H9 (cell line): ENCODE measurements around the gene RABGAP1. TPM values are rescaled to one million over a fixed set of nuclear protein-coding genes. Genes with fewer than 3 reads are reported as not detected.

Experiments used
- DNase-seq: peaks from one replicate; pipeline ENCODE4 v3.0.0-alpha.2; 2017
- H2AFZ ChIP-seq: one replicate; pipeline ENCODE4 v1.6.1; 2013; ENCODE audit warnings: mild to moderate bottlenecking, low read length, control low read depth, moderate library complexity
- H2AK5ac ChIP-seq: 2 replicates; pipeline ENCODE4 v1.6.1; 2013; ENCODE audit warnings: low read length, control low read depth, mixed read lengths; ENCODE audit not compliant: insufficient read length
- H2BK120ac ChIP-seq: one replicate; pipeline ENCODE4 v1.6.1; 2013; ENCODE audit warnings: low read depth, mild to moderate bottlenecking, low read length, control low read depth, inconsistent platforms; ENCODE audit not compliant: poor library complexity, severe bottlenecking
- H2BK12ac ChIP-seq: 2 replicates; pipeline ENCODE4 v1.6.1; 2013; ENCODE audit warnings: low read length, control low read depth, mixed read lengths, low read depth; ENCODE audit not compliant: insufficient read length
- H2BK15ac ChIP-seq: 2 replicates; pipeline ENCODE4 v1.6.1; 2013; ENCODE audit warnings: low read depth, low read length, control low read depth
- H2BK20ac ChIP-seq: one replicate; pipeline ENCODE4 v1.6.1; 2013; ENCODE audit warnings: low read depth, mild to moderate bottlenecking, low read length, control low read depth, inconsistent platforms; ENCODE audit not compliant: poor library complexity, severe bottlenecking
- H2BK5ac ChIP-seq: 2 replicates; pipeline ENCODE4 v1.6.1; 2013; ENCODE audit warnings: low read length, control low read depth, mixed read lengths; ENCODE audit not compliant: insufficient read length
- H3K14ac ChIP-seq: 2 replicates; pipeline ENCODE4 v1.6.1; 2013; ENCODE audit warnings: low read length, control low read depth; ENCODE audit not compliant: insufficient read depth
- H3K18ac ChIP-seq: 2 replicates; pipeline ENCODE4 v1.6.1; 2013; ENCODE audit warnings: low read depth, mild to moderate bottlenecking, mixed read lengths, low read length, control low read depth; ENCODE audit not compliant: insufficient read length
- H3K23ac ChIP-seq: 2 replicates; pipeline ENCODE4 v1.6.1; 2013; ENCODE audit warnings: low read length, control low read depth, mixed read lengths, low read depth; ENCODE audit not compliant: insufficient read length
- H3K23me2 ChIP-seq: 2 replicates; pipeline ENCODE4 v1.6.1; 2013; ENCODE audit warnings: low read depth, mild to moderate bottlenecking, mixed read lengths, low read length, control low read depth; ENCODE audit not compliant: insufficient read length, poor library complexity, severe bottlenecking
- H3K27ac ChIP-seq: 2 replicates; pipeline ENCODE4 v1.5.1; 2013; ENCODE audit warnings: low read length, control low read depth, mixed read lengths, low read depth; ENCODE audit not compliant: insufficient read length
- H3K27me3 ChIP-seq: 2 replicates; pipeline ENCODE4 v1.6.1; 2013; ENCODE audit warnings: low read length, control low read depth, inconsistent platforms; ENCODE audit not compliant: insufficient read depth
- H3K4ac ChIP-seq: 2 replicates; pipeline ENCODE4 v1.6.1; 2013; ENCODE audit warnings: low read depth, mild to moderate bottlenecking, control low read depth, inconsistent platforms, low read length, moderate library complexity
- H3K4me1 ChIP-seq: 2 replicates; pipeline ENCODE4 v1.6.1; 2013; ENCODE audit warnings: low read length, control low read depth, inconsistent platforms; ENCODE audit not compliant: insufficient read depth
- H3K4me2 ChIP-seq: 2 replicates; pipeline ENCODE4 v1.6.1; 2013; ENCODE audit warnings: low read length, control low read depth, mixed read lengths; ENCODE audit not compliant: insufficient read length, insufficient read depth
- H3K56ac ChIP-seq: 2 replicates; pipeline ENCODE4 v1.6.1; 2013; ENCODE audit warnings: low read depth, mild to moderate bottlenecking, mixed read lengths, low read length, control low read depth; ENCODE audit not compliant: insufficient read length
- H3K79me1 ChIP-seq: 2 replicates; pipeline ENCODE4 v1.6.1; 2013; ENCODE audit warnings: low read depth, mild to moderate bottlenecking, moderate library complexity, low read length, control low read depth, inconsistent platforms; ENCODE audit not compliant: insufficient read depth, poor library complexity, severe bottlenecking
- H3K79me2 ChIP-seq: 2 replicates; pipeline ENCODE4 v1.6.1; 2013; ENCODE audit warnings: low read length, control low read depth, inconsistent platforms; ENCODE audit not compliant: insufficient read depth
- H3K9ac ChIP-seq: 2 replicates; pipeline ENCODE4 v1.6.1; 2013; ENCODE audit warnings: low read length, control low read depth, mixed read lengths; ENCODE audit not compliant: insufficient read length; ENCODE audit errors: extremely low read depth
- H3K9me3 ChIP-seq: one replicate; pipeline ENCODE4 v1.6.1; 2013; ENCODE audit warnings: low read depth, low read length, inconsistent platforms; ENCODE audit not compliant: control insufficient read depth
- H3T11ph ChIP-seq: one replicate; pipeline ENCODE4 v1.6.1; 2013; ENCODE audit warnings: mild to moderate bottlenecking, low read length, control low read depth, inconsistent platforms
- H4K20me1 ChIP-seq: one replicate; pipeline ENCODE4 v1.6.1; 2013; ENCODE audit not compliant: control insufficient read depth, insufficient read length, insufficient read depth
- H4K5ac ChIP-seq: 2 replicates; pipeline ENCODE4 v1.6.1; 2013; ENCODE audit warnings: low read depth, mild to moderate bottlenecking, mixed read lengths, low read length, control low read depth; ENCODE audit not compliant: insufficient read length
- H4K8ac ChIP-seq: replicated peaks from 2 replicates; pipeline ENCODE4 v1.6.1; 2013; ENCODE audit warnings: low read length, control low read depth, mixed read lengths, low read depth; ENCODE audit not compliant: insufficient read length
- H4K91ac ChIP-seq: 2 replicates; pipeline ENCODE4 v1.6.1; 2013; ENCODE audit warnings: low read depth, mild to moderate bottlenecking, moderate library complexity, mixed read lengths, low read length, control low read depth; ENCODE audit not compliant: insufficient read length
- H3K27ac Mint-ChIP-seq, 3 experiments: 2 replicates in 2 of 3; 3 replicates in 1 of 3; pipeline ENCODE4 v1.8.0; 2020 to 2021; ENCODE audit warnings: mixed read lengths in 3 of 3, mild to moderate bottlenecking in 1 of 3, moderate library complexity in 1 of 3
- H3K27me3 Mint-ChIP-seq: 2 replicates; pipeline ENCODE4 v1.8.0; 2021; ENCODE audit warnings: low read depth, mild to moderate bottlenecking, moderate library complexity, mixed read lengths
- H3K36me3 Mint-ChIP-seq, 3 experiments: 2 replicates in 2 of 3; 3 replicates in 1 of 3; pipeline ENCODE4 v1.8.0; 2020 to 2021; ENCODE audit warnings: low read depth in 3 of 3, mixed read lengths in 3 of 3; ENCODE audit not compliant: insufficient read depth in 1 of 3
- H3K4me1 Mint-ChIP-seq, 2 experiments: 2 replicates each; pipeline ENCODE4 v1.8.0; 2020; ENCODE audit warnings: mixed read lengths in 2 of 2
- H3K4me3 Mint-ChIP-seq, 2 experiments: 2 replicates in 1 of 2; 3 replicates in 1 of 2; pipeline ENCODE4 v1.8.0; 2020 to 2021; ENCODE audit warnings: mild to moderate bottlenecking in 2 of 2, mixed read lengths in 2 of 2, moderate library complexity in 1 of 2
- H3K9me3 Mint-ChIP-seq, 2 experiments: 2 replicates in 1 of 2; 3 replicates in 1 of 2; pipeline ENCODE4 v1.8.0; 2020; ENCODE audit warnings: mild to moderate bottlenecking in 2 of 2, mixed read lengths in 2 of 2, moderate library complexity in 1 of 2
- WGBS: extraction: QIAGEN DNeasy Blood & Tissue Kit; methylation state at CpG from one replicate; pipeline ENCODE4 v1.1.7; 2013; ENCODE audit warnings: missing lambda C conversion rate, low lambda C conversion rate, mixed read lengths; ENCODE audit not compliant: insufficient read length; ENCODE audit errors: extremely low coverage; 5-methylcytosine and 5-hydroxymethylcytosine counted together
- total RNA-seq: library from RNA; stranded (reverse); gene quantifications from 2 replicates; pipeline ENCODE4 v1.2.1, GENCODE V29; 2021
- TF ChIP-seq, protein P1 (sequence below): fragments of 200-600 bp; sonication (generic); conservative IDR thresholded peaks from 3 replicates; pipeline ENCODE4 v1.8.0; 2021; ENCODE audit warnings: antibody characterized with exemption, mild to moderate bottlenecking

RABGAP1 gene
- total RNA-seq, 1 experiment from 2014 or later: 31.6 TPM

DNA sequence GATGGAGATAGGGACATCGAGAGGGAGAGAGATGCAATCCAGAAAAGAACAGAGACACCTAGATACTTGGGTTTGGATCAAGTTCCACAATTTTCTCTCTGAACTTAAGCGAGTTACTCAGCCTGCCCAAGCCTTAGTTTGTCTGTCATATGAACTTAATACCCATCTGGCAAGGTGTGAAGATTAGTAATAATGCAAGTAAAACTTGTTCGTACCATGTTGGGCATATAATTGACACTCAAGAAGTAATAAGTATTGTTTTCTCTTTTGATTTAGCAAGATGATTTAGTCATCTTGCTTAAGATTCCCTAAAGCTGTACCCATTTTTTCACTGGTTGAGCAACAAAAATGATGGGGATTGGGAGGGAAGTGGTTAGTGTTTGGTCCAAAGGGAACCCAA lies 7.5 kb downstream of the RABGAP1 start:
- Mint-ChIP-seq H3K9me3 (no peaks in the 10 kb centered on the region), H3K27me3 (no peaks in the 10 kb centered on the region), H3K4me1 (peaks cover 20 to 47% of the 10 kb centered on the region in 2 experiments), H3K36me3 (peaks cover 0 to 8% (median 3%) of the 10 kb centered on the region in 3 experiments; a peak in 4 of 7 replicates), H3K27ac (peak overlapping the region in 2 of 3 experiments; percentile 42 to 61; a peak in 3 of 7 replicates), H3K4me3 (no peak overlapping the region)
- TF ChIP-seq, protein P1, sequence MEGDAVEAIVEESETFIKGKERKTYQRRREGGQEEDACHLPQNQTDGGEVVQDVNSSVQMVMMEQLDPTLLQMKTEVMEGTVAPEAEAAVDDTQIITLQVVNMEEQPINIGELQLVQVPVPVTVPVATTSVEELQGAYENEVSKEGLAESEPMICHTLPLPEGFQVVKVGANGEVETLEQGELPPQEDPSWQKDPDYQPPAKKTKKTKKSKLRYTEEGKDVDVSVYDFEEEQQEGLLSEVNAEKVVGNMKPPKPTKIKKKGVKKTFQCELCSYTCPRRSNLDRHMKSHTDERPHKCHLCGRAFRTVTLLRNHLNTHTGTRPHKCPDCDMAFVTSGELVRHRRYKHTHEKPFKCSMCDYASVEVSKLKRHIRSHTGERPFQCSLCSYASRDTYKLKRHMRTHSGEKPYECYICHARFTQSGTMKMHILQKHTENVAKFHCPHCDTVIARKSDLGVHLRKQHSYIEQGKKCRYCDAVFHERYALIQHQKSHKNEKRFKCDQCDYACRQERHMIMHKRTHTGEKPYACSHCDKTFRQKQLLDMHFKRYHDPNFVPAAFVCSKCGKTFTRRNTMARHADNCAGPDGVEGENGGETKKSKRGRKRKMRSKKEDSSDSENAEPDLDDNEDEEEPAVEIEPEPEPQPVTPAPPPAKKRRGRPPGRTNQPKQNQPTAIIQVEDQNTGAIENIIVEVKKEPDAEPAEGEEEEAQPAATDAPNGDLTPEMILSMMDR: no peak
- Histone ChIP-seq H3K23me2 (no peaks in the 10 kb centered on the region), H3K14ac (no peak overlapping the region), H2BK120ac (no peak overlapping the region), H4K8ac (no peak overlapping the region), H3K56ac (no peak overlapping the region), H2AK5ac (no peak overlapping the region), H2BK15ac (no peak overlapping the region), H2BK5ac (no peak overlapping the region), H3K79me2 (peaks cover 36% of the 10 kb centered on the region), H3K9me3 (no peaks in the 10 kb centered on the region), H2BK20ac (no peak overlapping the region), H3K27me3 (no peaks in the 10 kb centered on the region), H3K18ac (no peak overlapping the region), H3T11ph (no peak overlapping the region), H3K4me2 (no peak overlapping the region), H2AFZ (no peak overlapping the region), H3K4me1 (no peaks in the 10 kb centered on the region), H3K4ac (no peak overlapping the region), H4K91ac (no peak overlapping the region), H3K9ac (no peak overlapping the region), H3K23ac (no peak overlapping the region), H2BK12ac (no peak overlapping the region), H3K79me1 (peaks cover 9% of the 10 kb centered on the region), H3K27ac (no peak overlapping the region), H4K20me1 (no peaks in the 10 kb centered on the region), H4K5ac (no peak overlapping the region)
- no peak for DNase-seq
- no CpG with 5 or more reads among the region's 3 CpGs for WGBS
